ENCODE data around the gene SFXN3.

DNA sequence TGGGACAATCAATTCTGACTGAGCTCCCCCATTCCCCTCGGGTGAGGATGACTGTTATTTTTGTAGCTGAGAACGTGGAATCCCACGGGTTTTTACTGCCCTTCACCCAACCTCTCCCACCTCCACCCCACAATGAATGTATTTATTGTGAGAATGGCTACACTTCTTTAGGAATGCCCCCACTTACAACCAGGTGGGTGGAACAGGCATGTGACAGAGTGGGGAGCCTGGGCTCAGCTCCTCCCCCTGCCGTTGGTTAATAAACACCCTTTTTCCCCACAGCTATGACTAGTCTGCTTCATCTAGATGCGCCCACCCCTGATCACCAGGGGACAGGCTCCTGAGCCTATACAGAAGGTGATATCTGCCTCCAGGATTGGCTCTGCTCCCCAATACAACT is 45.7 kb upstream of the SFXN3 start:
- TF ChIP-seq, protein P1, sequence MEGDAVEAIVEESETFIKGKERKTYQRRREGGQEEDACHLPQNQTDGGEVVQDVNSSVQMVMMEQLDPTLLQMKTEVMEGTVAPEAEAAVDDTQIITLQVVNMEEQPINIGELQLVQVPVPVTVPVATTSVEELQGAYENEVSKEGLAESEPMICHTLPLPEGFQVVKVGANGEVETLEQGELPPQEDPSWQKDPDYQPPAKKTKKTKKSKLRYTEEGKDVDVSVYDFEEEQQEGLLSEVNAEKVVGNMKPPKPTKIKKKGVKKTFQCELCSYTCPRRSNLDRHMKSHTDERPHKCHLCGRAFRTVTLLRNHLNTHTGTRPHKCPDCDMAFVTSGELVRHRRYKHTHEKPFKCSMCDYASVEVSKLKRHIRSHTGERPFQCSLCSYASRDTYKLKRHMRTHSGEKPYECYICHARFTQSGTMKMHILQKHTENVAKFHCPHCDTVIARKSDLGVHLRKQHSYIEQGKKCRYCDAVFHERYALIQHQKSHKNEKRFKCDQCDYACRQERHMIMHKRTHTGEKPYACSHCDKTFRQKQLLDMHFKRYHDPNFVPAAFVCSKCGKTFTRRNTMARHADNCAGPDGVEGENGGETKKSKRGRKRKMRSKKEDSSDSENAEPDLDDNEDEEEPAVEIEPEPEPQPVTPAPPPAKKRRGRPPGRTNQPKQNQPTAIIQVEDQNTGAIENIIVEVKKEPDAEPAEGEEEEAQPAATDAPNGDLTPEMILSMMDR (conservative IDR thresholded peaks at IDR 0.05): no peak
- TF ChIP-seq EZH2 (IDR thresholded peaks at IDR 0.05; ENCODE audit: low read depth): no peak

Measured in PC-9 (cell line).